HG03521 (cell line): Measurements from ENCODE around the gene PDE1C.
A peak's percentile ranks its signal among the peaks of the same experiment; 100 is the strongest.
"Not testable (repeated sequence)": the region's sequence is repeated elsewhere in the genome, so short reads cannot be mapped to it uniquely, and the experiment has no call there.

Experiments
- ATAC-seq: cut with Tn5 transposase; IDR thresholded peaks from one replicate; pipeline ENCODE4 v1.9.1; 2021; ENCODE audit warnings: mild to moderate bottlenecking, moderate library complexity; ENCODE audit not compliant: unreplicated experiment

The PDE1C gene

DNA sequence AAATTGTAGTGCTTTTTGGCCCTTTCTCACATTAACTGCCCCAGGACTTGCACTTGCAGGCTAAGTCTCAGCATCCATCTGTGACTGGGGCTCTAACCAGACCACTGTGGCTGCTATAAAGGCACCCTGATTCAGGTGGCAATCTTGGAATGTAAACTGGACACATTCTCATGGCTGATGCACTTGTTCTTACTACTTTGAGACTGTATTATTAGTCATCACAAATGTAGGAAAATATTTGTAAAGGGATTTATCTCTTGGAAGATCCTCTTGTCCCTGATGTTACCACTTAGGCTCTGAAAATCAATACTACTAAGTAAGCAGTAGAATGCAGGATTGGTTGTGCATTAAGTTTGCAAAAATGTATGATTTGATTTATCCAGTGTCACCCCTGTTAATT, 25.0 kb downstream of the PDE1C start:
- ATAC-seq, result no peak

- no peak for ATAC-seq
Observed at GRCh38 chr7:32044739-32045138, 25.5 kb downstream of the PDE1C start.

DNA sequence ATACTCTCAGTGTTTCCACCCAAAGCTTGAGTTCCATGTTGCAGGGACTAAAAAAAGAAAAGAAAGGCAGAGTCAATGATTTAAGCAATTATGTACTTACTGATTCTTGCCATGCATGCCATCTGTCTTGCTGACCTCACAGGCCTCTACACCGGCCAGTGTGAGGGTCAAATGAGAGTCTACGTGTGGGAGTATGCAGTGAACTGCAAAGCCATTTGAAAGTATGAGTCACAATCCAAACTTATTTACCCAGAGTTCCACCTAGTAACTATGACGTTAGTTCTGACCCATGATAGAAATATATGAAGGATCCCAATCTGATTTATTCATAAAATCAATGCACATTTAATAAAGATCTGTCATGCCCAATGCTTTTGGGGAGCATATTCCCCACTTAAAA, 26.5 kb downstream of the PDE1C start:
- peak; percentile 64 for ATAC-seq

GRCh38 chr7:32042900-32043299, 27.3 kb downstream of the PDE1C start:
- ATAC-seq, result no peak

DNA sequence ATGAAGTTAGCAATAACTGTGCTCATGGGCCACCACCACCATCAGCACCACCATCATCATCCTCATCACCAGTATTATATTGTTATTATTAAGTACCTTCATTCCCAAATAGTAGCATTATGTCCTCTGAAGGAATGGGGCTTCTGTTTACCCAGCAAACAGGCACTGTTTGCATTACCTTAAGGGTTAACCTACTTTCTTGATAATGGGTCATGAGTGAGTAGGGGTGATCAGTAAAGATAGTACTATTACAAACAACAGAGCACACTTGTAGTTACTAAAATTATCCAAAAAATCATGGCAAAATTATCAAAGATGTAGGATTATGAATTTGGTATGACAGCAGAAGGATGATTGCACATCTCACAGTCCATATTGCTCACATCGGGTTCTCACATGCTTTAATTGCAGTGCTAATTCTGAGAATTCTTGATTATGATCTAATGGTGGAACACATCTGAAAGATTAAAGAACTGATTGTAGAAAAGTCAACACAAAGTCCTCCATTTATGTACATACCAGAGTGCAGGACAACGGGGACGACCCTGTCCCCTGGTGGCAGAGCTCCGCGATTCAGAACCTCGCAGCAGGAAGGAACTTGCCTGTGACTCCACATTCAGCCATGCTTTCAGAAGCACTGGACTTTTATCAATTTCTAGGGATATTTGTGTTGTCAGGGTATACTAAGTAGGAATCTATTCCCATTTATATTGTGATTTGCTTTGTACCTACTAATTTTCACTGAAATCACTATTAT, 31.0 kb downstream of the PDE1C start:
- ATAC-seq, result no peak

DNA sequence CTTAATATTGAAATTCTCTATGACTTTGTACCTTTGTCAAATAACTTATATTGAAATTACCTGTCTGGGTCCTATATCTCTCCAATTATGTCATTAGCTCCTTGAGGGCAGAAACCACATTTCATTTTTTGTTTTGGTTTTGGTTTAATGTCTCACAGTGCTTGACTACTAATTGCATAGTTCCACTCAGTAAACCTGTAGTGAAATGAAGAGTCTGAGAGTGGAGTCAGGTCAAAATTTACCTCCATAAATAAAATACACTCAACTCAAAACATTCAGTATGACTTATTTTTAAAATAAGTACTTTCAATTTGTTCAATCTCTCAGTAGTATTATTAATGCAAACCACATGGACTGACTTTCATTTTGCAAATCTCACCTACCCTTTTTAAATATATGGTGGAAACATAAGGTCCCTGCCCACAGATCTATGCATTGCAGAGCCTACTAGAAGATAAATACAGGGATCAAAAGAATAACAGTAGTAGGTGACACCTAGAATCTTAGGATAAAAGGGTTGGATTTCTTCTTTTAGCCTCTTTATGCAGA, 32.5 kb downstream of the PDE1C start:
- ATAC-seq, result peak; percentile 84

GRCh38 chr7:32036557-32036956, 33.6 kb downstream of the PDE1C start:
- ATAC-seq, result no peak

GRCh38 chr7:32034052-32034451, 36.2 kb downstream of the PDE1C start:
- ATAC-seq, result no peak

GRCh38 chr7:32033006-32033405, 37.2 kb downstream of the PDE1C start:
- no peak for ATAC-seq

- no peak for ATAC-seq
Observed at GRCh38 chr7:32032211-32032610, 38.0 kb downstream of the PDE1C start.

GRCh38 chr7:32030904-32031692, 39.1 kb downstream of the PDE1C start:
- ATAC-seq, result no peak

GRCh38 chr7:32026083-32026425, 44.2 kb downstream of the PDE1C start:
- no peak for ATAC-seq

DNA sequence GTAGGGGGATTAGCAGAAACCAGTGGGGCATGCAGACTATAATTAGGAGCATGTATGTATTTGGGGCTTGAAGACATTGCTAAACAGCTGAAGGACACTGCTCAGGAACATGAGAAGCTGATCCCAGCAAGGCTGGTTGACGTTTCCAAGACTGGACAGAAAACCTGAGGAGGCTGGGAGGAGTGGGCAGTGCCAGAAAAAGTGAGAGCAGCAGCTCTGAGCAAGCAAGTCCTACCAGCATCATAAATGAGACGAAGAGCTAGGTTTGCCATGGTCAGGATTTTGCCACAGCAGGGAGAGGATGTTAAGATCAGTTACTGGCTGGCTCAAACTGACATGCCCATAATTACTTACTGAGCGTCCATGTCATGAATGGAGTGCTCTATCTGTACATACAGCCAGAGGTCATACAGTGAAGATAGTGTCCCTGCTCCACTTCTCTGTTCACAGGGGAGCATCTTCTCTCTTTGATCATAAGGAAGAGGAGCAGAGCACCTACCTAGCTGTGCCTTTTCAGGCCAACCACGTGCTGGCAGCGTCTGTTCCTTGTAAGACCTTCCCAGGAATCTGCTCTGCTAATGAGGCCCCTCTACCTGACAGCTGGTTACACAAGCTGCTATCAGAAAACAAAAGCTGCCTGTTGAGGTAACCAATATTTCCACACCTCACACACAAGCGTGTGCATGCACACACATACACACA, 44.7 kb downstream of the PDE1C start:
- ATAC-seq, result no peak

- no peak for ATAC-seq
Observed at GRCh38 chr7:32023376-32023775, 46.8 kb downstream of the PDE1C start.

DNA sequence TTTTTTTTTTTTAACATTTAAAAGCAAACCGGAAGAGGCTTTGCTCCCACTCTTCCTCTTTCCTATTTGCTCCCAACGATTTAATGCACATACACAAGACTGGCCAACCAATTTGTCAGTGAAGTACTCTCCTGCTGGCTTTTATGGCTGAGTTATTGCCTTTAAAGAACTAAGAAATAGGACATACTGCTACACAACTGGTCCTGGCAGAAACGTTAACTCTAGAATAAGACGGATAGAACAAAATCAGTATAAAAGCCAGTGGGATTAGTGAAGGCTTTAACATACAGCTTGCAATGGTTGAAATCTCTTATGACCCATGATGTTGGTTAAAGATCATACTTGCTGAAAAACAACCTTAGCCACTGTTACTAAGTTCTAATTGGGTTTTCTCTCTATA, 47.2 kb downstream of the PDE1C start:
- no peak for ATAC-seq

- ATAC-seq, result no peak
Observed at GRCh38 chr7:32020551-32021159, 49.6 kb downstream of the PDE1C start.

DNA sequence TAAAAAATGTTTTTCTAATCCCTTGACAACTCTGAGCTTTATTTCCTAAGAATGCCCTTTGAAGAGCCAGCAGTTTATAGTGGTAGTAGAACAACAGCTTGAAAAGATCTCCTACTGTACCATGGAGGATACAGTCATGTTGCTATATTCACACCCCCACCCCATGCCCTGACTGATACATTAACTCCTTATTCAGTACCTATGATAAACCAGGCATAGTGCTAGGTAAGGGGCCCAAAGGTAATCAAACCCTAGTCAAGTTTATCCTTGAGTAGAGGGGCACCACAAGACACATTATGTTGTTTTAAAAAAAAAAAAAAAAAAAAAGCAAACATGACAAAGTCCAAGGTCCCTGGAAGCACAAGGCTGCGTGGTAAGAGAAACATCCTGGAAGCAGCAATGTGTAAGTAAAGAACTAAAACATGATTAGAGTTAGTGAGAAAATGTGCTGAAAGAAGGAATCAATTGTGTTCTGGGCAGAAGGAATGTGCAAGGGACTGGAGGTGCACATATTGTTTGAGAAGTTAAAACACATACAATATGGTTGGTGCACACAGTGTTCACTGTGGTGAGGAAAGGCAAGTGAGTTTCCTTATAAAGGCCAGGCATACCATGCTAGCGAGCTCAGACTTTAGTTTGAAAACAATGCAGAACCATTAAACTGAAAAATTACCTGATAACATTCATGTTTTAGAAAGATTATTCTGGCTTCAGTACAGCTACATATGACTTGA, 51.2 kb downstream of the PDE1C start:
- ATAC-seq, result no peak

DNA sequence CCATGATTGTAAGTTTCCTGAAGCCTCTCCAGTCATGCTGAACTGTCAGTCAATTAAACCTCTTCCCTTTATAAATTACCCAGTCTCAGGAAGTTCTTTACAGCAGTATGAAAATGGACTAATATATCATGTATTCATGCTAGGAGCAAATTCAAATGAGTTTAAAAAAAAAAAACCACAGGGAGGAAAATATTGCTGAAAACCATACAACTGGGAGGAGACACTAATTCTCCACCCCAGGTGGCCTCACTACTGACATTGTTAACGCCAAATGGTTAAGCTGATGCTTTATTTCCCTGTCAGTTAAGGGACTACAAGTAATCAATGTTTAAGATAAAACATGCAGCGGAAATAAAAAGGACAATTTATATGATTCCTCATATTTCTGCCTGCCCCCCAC, 55.1 kb downstream of the PDE1C start:
- no peak for ATAC-seq

- not testable (repeated sequence) for ATAC-seq
Observed at GRCh38 chr7:32013471-32013870, 56.7 kb downstream of the PDE1C start.

- no peak for ATAC-seq
Observed at GRCh38 chr7:32005577-32005976, 64.6 kb downstream of the PDE1C start.
